Measurements from ENCODE around the gene YTHDF2.

YTHDF2 gene

DNA sequence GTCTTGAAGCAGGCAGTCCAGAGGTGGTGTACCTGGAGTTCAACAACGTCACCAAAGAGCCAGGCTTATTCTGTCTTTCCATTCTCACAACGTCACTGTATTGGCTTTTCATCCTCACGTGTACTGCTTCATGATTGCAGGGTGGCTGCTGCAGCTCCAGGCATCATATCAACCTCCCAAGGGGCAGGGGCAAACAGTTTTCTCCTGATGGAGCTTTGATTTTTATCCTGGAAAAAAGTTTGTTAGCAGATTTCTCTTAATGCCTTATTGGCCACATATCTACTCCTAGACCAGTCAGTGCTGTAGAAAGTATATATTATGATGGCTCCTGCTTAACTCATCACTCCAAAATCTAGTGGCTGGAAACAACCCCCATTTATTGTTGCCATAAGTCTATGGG, 66.9 kb downstream of the YTHDF2 start:
- no peak for DNase-seq

DNA sequence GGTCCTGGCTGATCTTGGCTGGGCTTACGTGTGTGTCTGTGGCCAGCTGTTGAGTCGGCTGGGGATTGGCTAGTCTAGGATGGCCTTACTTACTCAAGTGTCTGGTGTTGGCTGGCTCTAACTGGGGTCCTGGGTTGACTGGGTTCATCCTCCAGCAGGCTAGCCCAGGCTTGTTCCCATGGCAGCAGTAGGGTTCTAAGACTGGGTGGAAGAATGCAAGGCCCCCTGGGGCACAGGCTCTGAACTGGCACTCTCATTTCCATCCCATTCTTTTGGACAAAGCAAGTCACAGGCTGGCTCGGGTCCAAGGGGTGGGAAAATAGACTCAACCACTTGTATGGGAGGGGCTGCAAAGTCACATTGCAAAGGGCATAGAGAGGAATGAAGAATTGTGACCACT, 67.3 kb downstream of the YTHDF2 start:
- DNase-seq, result no peak

DNA sequence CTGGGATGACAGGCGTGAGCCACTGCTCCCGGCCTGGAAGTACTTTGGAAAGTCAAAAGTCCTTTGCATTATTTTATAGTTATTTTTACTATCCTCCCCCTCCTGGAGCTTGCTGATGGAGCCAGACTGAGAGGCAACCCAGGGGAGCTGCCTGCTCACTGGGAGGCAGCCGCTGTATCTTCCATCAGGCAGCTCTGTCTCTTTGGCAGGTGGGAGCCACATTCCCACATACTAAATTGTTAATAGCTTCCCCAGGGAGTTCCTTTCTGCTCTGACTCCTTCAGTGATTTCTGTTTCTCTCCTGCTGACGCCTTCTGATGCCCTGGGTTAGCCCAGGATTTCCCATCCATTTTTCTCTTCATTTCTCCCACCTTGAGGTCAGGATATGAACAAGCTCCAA, 70.3 kb downstream of the YTHDF2 start:
- DNase-seq, result no peak

GRCh38 chr1:28807986-28808385, 71.2 kb downstream of the YTHDF2 start:
- DNase-seq, result no peak

GRCh38 chr1:28811369-28811765, 74.6 kb downstream of the YTHDF2 start:
- no peak for DNase-seq

GRCh38 chr1:28811766-28812668, 75.3 kb downstream of the YTHDF2 start, which contains the start of gene OPRD1:
Gene OPRD1, plus strand, starts transcription at chr1:28812170. Its CDS starts 214 bp downstream, at chr1:28812384.
- no peak for DNase-seq

- DNase-seq, result no peak
Observed at GRCh38 chr1:28812669-28813468, 76.1 kb downstream of the YTHDF2 start.

- no peak for DNase-seq
Observed at GRCh38 chr1:28813931-28814465, 77.3 kb downstream of the YTHDF2 start.

- DNase-seq, result no peak
Observed at GRCh38 chr1:28815533-28816185, 78.9 kb downstream of the YTHDF2 start.

DNA sequence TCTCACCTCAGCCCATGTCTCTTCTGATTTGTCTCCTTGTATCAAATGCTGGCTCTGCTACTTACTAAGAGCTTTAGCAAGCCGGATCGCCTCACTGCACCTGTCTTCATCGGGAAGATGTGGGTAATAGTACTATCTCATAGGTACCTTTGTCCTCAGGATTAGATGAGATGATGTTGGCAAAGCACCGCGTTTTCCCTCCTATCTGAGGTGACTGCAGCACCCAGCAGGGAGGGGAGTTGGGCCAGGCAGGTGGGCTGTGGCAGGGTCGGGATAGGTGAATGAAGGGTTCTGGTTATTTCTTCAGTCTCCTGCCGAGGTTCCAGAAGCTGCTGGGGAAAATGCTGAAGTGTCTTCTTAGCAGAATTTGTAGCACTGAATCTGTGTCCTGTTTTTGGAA, 80.4 kb downstream of the YTHDF2 start:
- DNase-seq, result no peak

- no peak for DNase-seq
Observed at GRCh38 chr1:28819020-28819419, 82.3 kb downstream of the YTHDF2 start.

Measured in NCI-H226 (cell line).